HL-60 (cell line): ENCODE data around the gene KCNT1.

Source experiments
- DNase-seq, 2 experiments: peaks; one replicate each; pipeline ENCODE4 v3.0.0-alpha.2; 2010 to 2020; ENCODE audit warnings: low read depth in 1 of 2, low spot score in 1 of 2
- H3K27ac ChIP-seq: fragments of 250-450 bp; sonication (Bioruptor Pico); replicated peaks from 2 replicates; pipeline ENCODE4 v1.5.1; 2020; ENCODE audit warnings: mild to moderate bottlenecking, moderate library complexity
- H3K27me3 ChIP-seq: fragments of 250-450 bp; sonication (Bioruptor Pico); 2 replicates; pipeline ENCODE4 v1.5.1; 2021; ENCODE audit warnings: mild to moderate bottlenecking, moderate library complexity; ENCODE audit not compliant: insufficient read depth, poor library complexity, severe bottlenecking
- H3K4me3 ChIP-seq: replicated peaks from 2 replicates; pipeline ENCODE4 v1.5.1; 2011; ENCODE audit warnings: mild to moderate bottlenecking, control low read depth, low read length; ENCODE audit not compliant: insufficient read depth
- CTCF ChIP-seq: IDR thresholded peaks from one replicate; pipeline ENCODE4 v1.5.1; 2011; ENCODE audit warnings: low read length, control low read depth, inconsistent platforms; ENCODE audit not compliant: insufficient read depth
- GABPA ChIP-seq: IDR thresholded peaks from 2 replicates; pipeline ENCODE4 v1.6.1; 2012; ENCODE audit warnings: low read depth
- POLR2AphosphoS5 ChIP-seq: IDR thresholded peaks from 2 replicates; pipeline ENCODE4 v1.6.1; 2012; ENCODE audit warnings: low read depth
- REST ChIP-seq: IDR thresholded peaks from 2 replicates; pipeline ENCODE4 v1.6.1; 2012; ENCODE audit warnings: low read depth; ENCODE audit not compliant: insufficient replicate concordance
- SPI1 ChIP-seq: IDR thresholded peaks from 2 replicates; pipeline ENCODE4 v1.6.1; 2012; ENCODE audit warnings: low read depth, mild to moderate bottlenecking, borderline replicate concordance

Gene KCNT1

GRCh38 chr9:135756576-135756975, 54.6 kb downstream of the KCNT1 start:
- H3K4me3 ChIP-seq, result no peak overlapping the region
- H3K27me3 ChIP-seq, result no peaks in the 10 kb centered on the region
- TF ChIP-seq SPI1, result no peak
- no peak for TF ChIP-seq POLR2AphosphoS5
- no peak for TF ChIP-seq CTCF
- TF ChIP-seq REST, result no peak
- TF ChIP-seq GABPA, result no peak
- no peak for DNase-seq
- H3K27ac ChIP-seq, result no peak overlapping the region

GRCh38 chr9:135757356-135757755, 55.4 kb downstream of the KCNT1 start:
- Histone ChIP-seq H3K27ac (no peak overlapping the region), H3K27me3 (no peaks in the 10 kb centered on the region), H3K4me3 (no peak overlapping the region)
- DNase-seq, result no peak
- TF ChIP-seq CTCF, result no peak
- TF ChIP-seq POLR2AphosphoS5, result no peak
- no peak for TF ChIP-seq GABPA
- TF ChIP-seq REST, result no peak
- no peak for TF ChIP-seq SPI1

- no peak overlapping the region for H3K4me3 ChIP-seq
- no peak overlapping the region for H3K27ac ChIP-seq
- DNase-seq, result no peak
- H3K27me3 ChIP-seq, result no peaks in the 10 kb centered on the region
- TF ChIP-seq GABPA, result no peak
- TF ChIP-seq SPI1, result no peak
- TF ChIP-seq REST, result no peak
- TF ChIP-seq POLR2AphosphoS5, result no peak
- no peak for TF ChIP-seq CTCF
Observed at GRCh38 chr9:135758056-135758455, 56.1 kb downstream of the KCNT1 start.
